HG02623 (cell line): ENCODE data around the gene TMEM205.
"Not testable (repeated sequence)": the region's sequence is repeated elsewhere in the genome, so short reads cannot be mapped to it uniquely, and the experiment has no call there.

Experiments used
- ATAC-seq: cut with Tn5 transposase; IDR thresholded peaks from one replicate; pipeline ENCODE4 v1.9.1; 2021; ENCODE audit warnings: moderate library complexity; ENCODE audit not compliant: unreplicated experiment

Gene TMEM205

GRCh38 chr19:11373166-11373884 is 27.3 kb upstream of the TMEM205 start:
- ATAC-seq: no peak

- no peak for ATAC-seq
Measured at GRCh38 chr19:11370744-11371143, 24.7 kb upstream of the TMEM205 start.

GRCh38 chr19:11367528-11367927 is 21.5 kb upstream of the TMEM205 start:
- no peak for ATAC-seq

- no peak for ATAC-seq
Measured at GRCh38 chr19:11365557-11366117, 19.6 kb upstream of the TMEM205 start.

- ATAC-seq: no peak
Measured at GRCh38 chr19:11364935-11365334, 18.9 kb upstream of the TMEM205 start.

- no peak for ATAC-seq
Measured at GRCh38 chr19:11364296-11364904, 18.3 kb upstream of the TMEM205 start.

GRCh38 chr19:11363881-11364280 is 17.8 kb upstream of the TMEM205 start:
- no peak for ATAC-seq

GRCh38 chr19:11361771-11362731 is 16.0 kb upstream of the TMEM205 start:
- no peak for ATAC-seq

GRCh38 chr19:11361037-11361770 is 15.1 kb upstream of the TMEM205 start:
- ATAC-seq: no peak

- no peak for ATAC-seq
Measured at GRCh38 chr19:11359421-11359820, 13.4 kb upstream of the TMEM205 start.

GRCh38 chr19:11356676-11357550 is 10.8 kb upstream of the TMEM205 start:
- ATAC-seq: no peak

GRCh38 chr19:11356074-11356397 is 10.0 kb upstream of the TMEM205 start:
- ATAC-seq: no peak

- no peak for ATAC-seq
Measured at GRCh38 chr19:11355160-11356073, 9.3 kb upstream of the TMEM205 start, which contains the start of gene PLPPR2. PLPPR2 (plus strand) TSS chr19:11355432; CDS start chr19:11357674, 2,242 bp downstream.

GRCh38 chr19:11354102-11354501 is 8.0 kb upstream of the TMEM205 start:
- not testable (repeated sequence) for ATAC-seq

GRCh38 chr19:11349171-11349570 is 3.1 kb upstream of the TMEM205 start:
- no peak for ATAC-seq

- no peak for ATAC-seq
Measured at GRCh38 chr19:11347546-11348039, 1.5 kb upstream of the TMEM205 start.

GRCh38 chr19:11345122-11345803 is 805 bp downstream of the TMEM205 start:
- no peak for ATAC-seq

GRCh38 chr19:11342429-11342828 is 3.6 kb downstream of the TMEM205 start:
- no peak for ATAC-seq
